Activated gamma-delta T cell treated with Interleukin-2 at 50 U/mL for 16 hours (primary cell): ENCODE data around the gene TJAP1.
"Not testable (repeated sequence)": the region's sequence is repeated elsewhere in the genome, so short reads cannot be mapped to it uniquely, and the experiment has no call there.

ENCODE experiments used
- DNase-seq: peaks from one replicate; pipeline ENCODE4 v3.0.0-alpha.2; 2020

The TJAP1 gene

GRCh38 chr6:43453831-43454230 lies 23.5 kb upstream of the TJAP1 start:
- no peak for DNase-seq

- peak; percentile 58 for DNase-seq
Measured at GRCh38 chr6:43454290-43454695, 23.1 kb upstream of the TJAP1 start.

GRCh38 chr6:43454696-43455530 lies 22.5 kb upstream of the TJAP1 start:
- no peak for DNase-seq

- peak; percentile 25 for DNase-seq
Measured at GRCh38 chr6:43455531-43456428, 21.6 kb upstream of the TJAP1 start, which contains the start of gene DLK2. DLK2 (minus strand) TSS chr6:43455548; CDS start chr6:43454825, 723 bp downstream.

GRCh38 chr6:43457643-43458042 lies 19.7 kb upstream of the TJAP1 start:
- no peak for DNase-seq

GRCh38 chr6:43458154-43458553 lies 19.2 kb upstream of the TJAP1 start:
- not testable (repeated sequence) for DNase-seq

- no peak for DNase-seq
Measured at GRCh38 chr6:43459535-43459934, 17.8 kb upstream of the TJAP1 start.

- DNase-seq: no peak
Measured at GRCh38 chr6:43460032-43460431, 17.3 kb upstream of the TJAP1 start.

- DNase-seq: no peak
Measured at GRCh38 chr6:43461936-43462335, 15.4 kb upstream of the TJAP1 start.

GRCh38 chr6:43464337-43464736 lies 13.0 kb upstream of the TJAP1 start:
- no peak for DNase-seq

- no peak for DNase-seq
Measured at GRCh38 chr6:43465948-43466347, 11.4 kb upstream of the TJAP1 start.

GRCh38 chr6:43467265-43467664 lies 10.1 kb upstream of the TJAP1 start:
- DNase-seq: not testable (repeated sequence)

- DNase-seq: no peak
Measured at GRCh38 chr6:43467752-43468151, 9.6 kb upstream of the TJAP1 start.

- DNase-seq: no peak
Measured at GRCh38 chr6:43468240-43468639, 9.1 kb upstream of the TJAP1 start.

- no peak for DNase-seq
Measured at GRCh38 chr6:43468748-43469681, 8.4 kb upstream of the TJAP1 start.

- DNase-seq: no peak
Measured at GRCh38 chr6:43469947-43470346, 7.4 kb upstream of the TJAP1 start.

- no peak for DNase-seq
Measured at GRCh38 chr6:43471399-43471798, 6.0 kb upstream of the TJAP1 start.

- DNase-seq: no peak
Measured at GRCh38 chr6:43472515-43472914, 4.9 kb upstream of the TJAP1 start.

GRCh38 chr6:43475516-43475915 lies 1.9 kb upstream of the TJAP1 start:
- DNase-seq: no peak

- DNase-seq: no peak
Measured at GRCh38 chr6:43476746-43477145, 624 bp upstream of the TJAP1 start.

GRCh38 chr6:43478008-43478372 lies 620 bp downstream of the TJAP1 start:
- no peak for DNase-seq

- no peak for DNase-seq
Measured at GRCh38 chr6:43481075-43481474, 3.7 kb downstream of the TJAP1 start.
